SW480 (cell line): ENCODE results near the gene IL1RL2.

ENCODE experiments used
- DNase-seq: peaks from one replicate; pipeline ENCODE4 v3.0.0-alpha.2; 2016; ENCODE audit warnings: low spot score

The IL1RL2 gene

DNA sequence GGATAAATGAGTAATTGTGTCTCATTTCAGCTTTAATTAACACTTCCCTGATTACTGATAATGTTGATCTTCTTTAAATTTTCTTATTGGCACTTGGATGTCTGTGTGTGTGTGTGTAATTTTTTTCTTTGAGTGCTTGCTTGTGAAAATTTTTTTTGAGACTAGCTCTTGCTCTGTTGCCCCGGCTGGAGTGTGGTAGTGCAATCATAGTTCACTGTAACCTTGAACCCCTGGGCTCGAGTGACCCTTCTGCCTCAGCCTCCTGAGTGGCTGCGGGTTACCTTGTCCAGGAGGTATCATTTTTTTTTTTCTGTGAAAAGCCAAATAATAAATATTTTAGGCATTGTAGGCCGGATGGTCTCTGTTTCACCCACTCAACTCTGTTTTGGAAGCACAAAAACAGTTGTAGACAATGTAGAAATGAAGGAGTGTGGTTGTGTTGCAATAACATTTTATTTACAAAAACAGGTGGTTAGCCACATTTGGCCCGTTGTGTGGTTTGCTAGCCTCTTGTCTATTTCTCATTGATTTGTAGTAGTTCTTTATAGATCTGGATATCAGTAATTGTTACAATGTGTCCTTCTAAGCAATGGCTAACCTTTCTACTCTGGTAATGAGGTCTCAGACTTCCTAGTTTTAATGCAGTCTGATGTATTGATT, 7.9 kb downstream of the IL1RL2 start:
- no peak for DNase-seq

DNA sequence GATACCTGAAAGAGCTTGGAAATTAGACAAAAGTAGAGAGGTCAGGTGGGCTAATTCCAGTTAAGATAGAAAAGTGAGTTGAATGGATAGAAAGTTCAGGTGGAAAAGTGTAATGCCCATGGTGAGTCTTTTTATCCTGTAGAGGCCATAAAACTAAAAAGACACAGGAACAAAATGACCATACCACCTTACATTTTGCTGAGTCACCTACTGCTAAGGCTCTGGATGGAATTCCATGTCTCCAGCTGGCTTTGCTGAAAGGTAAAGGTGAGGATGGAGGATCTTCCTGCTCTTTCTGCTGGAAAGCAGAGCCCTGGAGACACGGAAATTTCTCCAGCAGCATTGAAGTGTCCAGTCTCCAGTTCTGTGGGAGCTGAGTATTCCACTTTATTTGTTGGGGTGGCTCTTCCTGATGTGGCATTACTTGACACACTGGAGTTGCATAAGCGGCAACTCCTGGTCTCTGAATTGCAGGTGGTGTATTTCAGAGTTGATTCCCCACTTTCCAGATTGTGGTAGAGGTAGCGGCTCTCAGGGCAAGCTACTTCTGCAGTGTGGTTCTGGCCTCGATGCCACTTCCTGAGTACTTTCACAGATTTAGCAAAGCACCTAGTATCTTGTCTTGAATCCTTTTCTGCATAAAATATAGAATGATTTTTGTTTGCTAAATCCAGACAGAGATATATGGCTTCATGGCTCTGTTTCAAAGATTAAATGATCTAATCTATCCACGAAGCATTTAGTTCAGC, 10.7 kb downstream of the IL1RL2 start:
- DNase-seq = no peak

GRCh38 chr2:102200539-102200938, 13.7 kb downstream of the IL1RL2 start:
- no peak for DNase-seq

GRCh38 chr2:102204638-102205037, 17.8 kb downstream of the IL1RL2 start:
- DNase-seq = no peak

- no peak for DNase-seq
These were observed 20.0 kb downstream of the IL1RL2 start for GRCh38 chr2:102206666-102207341.

GRCh38 chr2:102208774-102209173, 22.0 kb downstream of the IL1RL2 start:
- DNase-seq = no peak

GRCh38 chr2:102209474-102209873, 22.7 kb downstream of the IL1RL2 start:
- DNase-seq = no peak

DNA sequence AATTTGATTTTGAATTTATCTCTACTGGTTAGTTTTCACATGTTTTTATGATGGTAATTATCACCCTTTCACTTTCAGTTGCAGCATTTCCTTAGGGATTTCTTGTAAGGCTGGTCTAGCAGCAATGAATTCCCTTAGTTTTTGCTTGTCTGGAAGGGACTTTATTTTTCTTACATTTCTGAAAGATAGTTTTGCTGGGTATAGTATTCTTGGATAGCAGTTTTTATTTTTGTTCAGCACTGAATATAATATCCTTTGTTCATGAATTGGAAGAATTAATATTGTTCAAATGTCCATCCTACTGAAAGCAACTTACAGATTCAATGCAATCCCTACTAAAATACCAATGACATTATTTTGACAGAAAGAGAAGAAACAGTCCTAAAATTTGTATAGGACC, 30.2 kb downstream of the IL1RL2 start:
- no peak for DNase-seq

- DNase-seq = no peak
These were observed 38.3 kb downstream of the IL1RL2 start for GRCh38 chr2:102224824-102225739.

GRCh38 chr2:102226171-102226570, 39.3 kb downstream of the IL1RL2 start:
- no peak for DNase-seq

DNA sequence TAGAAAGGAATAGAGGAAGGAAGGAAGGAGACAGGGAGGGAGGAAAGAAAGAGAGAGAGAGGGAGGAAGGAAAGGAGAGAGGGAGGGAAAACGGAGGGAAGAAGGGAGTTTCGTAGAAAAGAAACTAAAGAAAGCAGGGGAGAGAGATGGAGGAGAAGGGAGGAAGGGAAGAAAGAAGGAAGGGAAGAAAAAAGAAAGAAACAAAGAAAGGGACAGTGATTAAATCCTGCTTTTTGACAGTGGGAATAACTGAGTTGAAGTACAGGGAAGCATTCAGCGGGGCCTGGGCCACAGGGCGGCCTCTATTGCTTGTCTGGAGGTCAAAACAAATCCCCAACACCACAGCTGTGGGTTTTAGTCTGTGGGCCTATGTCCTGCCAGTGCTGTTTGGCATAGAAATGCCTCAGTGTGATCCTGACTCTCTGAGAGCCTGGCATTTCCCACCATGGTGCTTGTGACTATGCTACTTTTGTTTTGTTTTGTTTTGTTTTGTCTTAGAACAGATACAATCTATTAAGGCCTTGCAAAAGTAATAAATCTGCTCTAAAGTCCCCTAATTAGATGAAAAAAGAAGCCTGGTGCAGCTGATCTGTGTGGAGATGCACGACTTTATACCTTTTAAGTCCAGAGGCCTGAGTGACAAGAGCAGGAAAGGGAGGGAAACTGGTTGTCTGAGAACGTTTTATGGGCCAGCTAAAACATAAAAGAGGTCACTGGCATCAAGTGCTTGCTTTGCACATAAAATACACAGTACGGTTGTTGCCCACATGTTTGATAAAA, 40.0 kb downstream of the IL1RL2 start:
- no peak for DNase-seq

DNA sequence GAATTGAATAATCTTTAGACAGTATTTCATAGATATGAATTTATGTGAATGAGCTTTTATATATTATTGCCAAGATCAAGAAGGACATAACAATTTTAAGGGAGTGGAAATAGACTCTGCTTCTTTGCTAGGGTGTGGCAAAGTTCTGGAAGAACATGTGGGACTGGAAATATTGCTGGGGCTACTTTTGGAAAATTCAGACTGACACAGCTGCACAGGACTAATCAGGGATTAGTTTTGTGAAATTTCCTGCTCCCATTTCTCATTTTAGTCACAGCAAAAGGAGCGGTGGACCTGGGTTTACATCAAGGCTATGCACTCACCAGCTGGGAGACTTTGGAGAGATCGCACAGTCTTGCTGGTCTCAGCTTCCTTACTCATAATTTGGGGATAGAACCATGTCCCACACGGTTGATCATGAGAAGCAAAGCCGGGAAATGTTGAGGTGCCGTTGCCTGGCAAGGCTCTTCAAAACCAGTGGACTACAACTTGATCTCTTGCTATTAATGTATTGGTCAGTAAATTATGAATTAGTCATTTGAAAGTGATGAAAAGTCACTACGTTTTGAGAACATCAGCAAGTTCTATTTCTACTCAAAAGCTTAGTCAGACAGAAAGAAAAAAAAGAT, 42.4 kb downstream of the IL1RL2 start:
- DNase-seq = no peak

GRCh38 chr2:102230410-102230909, 43.6 kb downstream of the IL1RL2 start:
- no peak for DNase-seq

DNA sequence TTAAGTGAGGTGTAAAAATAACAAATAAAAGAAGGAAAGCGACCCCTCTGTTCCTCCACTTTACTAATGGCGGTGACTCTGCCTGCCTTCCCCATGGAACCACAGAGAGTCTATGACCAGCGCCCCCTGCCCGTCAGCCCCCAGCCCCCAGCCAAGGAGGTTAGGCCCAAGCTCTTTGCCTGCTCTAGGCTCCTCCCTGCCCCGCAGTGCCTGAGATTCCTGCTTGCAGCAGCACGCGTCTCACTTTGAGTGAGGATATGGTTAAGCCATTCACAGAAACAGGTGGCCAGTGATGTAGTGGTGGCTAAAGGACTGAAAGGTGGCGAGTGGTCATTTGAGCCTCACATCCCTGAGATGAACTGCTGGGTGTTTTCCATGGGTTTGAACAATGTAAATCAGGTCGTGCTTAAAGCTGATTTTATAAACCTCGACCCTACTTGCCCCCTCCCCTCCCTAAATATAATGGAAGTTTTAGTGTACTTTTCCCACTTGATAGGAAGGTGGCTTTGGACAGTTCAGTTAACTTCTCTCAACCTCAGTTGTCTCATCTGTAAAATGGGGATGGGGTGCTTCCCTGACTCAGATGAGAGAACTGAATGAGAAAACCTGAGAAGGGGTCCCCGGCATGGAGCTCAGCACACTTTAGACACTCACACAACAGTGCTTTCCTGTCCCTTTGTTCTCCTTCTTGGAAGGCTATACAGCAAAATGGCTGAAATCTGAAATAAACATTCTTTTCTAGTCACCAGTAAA, 46.5 kb downstream of the IL1RL2 start:
- no peak for DNase-seq

- no peak for DNase-seq
These were observed 48.2 kb downstream of the IL1RL2 start for GRCh38 chr2:102235042-102235473.

- DNase-seq = peak; percentile 35
These were observed 48.7 kb downstream of the IL1RL2 start for GRCh38 chr2:102235491-102235890.

DNA sequence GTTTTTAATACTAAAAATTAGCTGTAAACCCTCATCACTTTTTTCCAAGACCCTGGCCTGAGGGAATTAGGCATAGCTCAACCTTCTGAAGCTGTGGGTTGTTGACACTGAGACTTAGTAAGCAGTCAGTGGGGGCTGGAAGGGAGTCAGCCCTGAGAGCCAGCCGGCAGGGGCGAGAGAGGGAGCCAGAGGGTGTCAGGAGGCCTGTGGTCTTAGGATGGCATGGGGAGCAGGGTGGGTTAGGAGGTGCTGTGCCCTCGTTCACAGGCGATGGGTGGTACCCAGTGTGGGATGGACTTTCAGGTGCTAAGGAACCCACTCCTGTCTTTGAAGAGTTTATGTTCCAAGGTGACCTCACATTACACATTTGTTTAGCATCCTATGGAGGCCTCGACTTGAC, 49.3 kb downstream of the IL1RL2 start:
- DNase-seq = no peak

DNA sequence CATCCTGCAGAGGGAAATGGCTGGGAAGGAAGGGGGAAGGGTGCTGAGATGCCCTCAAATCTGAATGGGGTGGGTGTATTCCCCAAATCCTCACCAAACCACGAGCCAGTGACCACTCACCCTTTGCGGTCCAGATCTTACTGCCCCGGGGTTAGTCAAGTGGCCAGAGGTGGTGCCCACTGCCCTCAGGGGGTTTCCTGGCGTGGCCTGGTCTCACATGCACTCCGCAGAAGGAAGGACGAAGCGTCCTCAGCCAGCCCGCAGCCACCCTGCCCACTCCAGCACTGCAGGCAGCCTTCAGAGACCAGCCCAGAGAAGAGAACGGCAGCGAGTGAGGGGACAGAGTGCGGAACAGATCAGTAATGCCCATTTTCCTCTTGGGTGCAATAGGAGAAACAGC, 50.4 kb downstream of the IL1RL2 start:
- DNase-seq = no peak

- DNase-seq = no peak
These were observed 51.4 kb downstream of the IL1RL2 start for GRCh38 chr2:102238039-102238756.
